ENCODE data around the gene FFAR3. TPM values are rescaled to one million over a fixed set of nuclear protein-coding genes. Genes with fewer than 3 reads are reported as not detected.
A peak's percentile ranks its signal among the peaks of the same experiment; 100 is the strongest.

Gene FFAR3
- total and polyA plus RNA-seq, 9 of the 15 experiments (the other 6 are each of a cell fraction or from before 2014, with no cell fraction given): not detected

GRCh38 chr19:35389192-35389861 is 31.1 kb downstream of the FFAR3 start (continued):
- TF ChIP-seq, protein P1, sequence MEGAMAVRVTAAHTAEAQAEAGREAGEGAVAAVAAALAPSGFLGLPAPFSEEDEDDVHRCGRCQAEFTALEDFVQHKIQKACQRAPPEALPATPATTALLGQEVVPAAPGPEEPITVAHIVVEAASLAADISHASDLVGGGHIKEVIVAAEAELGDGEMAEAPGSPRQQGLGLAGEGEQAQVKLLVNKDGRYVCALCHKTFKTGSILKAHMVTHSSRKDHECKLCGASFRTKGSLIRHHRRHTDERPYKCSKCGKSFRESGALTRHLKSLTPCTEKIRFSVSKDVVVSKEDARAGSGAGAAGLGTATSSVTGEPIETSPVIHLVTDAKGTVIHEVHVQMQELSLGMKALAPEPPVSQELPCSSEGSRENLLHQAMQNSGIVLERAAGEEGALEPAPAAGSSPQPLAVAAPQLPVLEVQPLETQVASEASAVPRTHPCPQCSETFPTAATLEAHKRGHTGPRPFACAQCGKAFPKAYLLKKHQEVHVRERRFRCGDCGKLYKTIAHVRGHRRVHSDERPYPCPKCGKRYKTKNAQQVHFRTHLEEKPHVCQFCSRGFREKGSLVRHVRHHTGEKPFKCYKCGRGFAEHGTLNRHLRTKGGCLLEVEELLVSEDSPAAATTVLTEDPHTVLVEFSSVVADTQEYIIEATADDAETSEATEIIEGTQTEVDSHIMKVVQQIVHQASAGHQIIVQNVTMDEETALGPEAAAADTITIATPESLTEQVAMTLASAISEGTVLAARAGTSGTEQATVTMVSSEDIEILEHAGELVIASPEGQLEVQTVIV (CRISPR knock-in tag; IDR thresholded peaks at IDR 0.05; ENCODE audit: borderline replicate concordance): no peak
- TF ChIP-seq MAX (CRISPR knock-in tag; IDR thresholded peaks at IDR 0.05) (0 out of 2 replicates have a peak, but pooled peaks have one; percentile 13), DIDO1 (tag; IDR thresholded peaks at IDR 0.05; ENCODE audit: low read depth) (no peak), ZSCAN29 (IDR thresholded peaks at IDR 0.05) (no peak), MYC (IDR thresholded peaks at IDR 0.05; ENCODE audit: low read depth, low read length) (no peak), MYC (CRISPR knock-in tag; IDR thresholded peaks at IDR 0.05; ENCODE audit: borderline replicate concordance, low read depth) (no peak), ZNF280B (CRISPR knock-in tag; IDR thresholded peaks at IDR 0.05) (no peak), ZNF395 (CRISPR knock-in tag; IDR thresholded peaks at IDR 0.05) (peak; percentile 33; the same call in 1 of the 2 replicates), BRCA1 (IDR thresholded peaks at IDR 0.05) (no peak), BRCA1 (CRISPR knock-in tag; IDR thresholded peaks at IDR 0.05) (no peak), TFAM (CRISPR knock-in tag; conservative IDR thresholded peaks at IDR 0.05) (no peak), TAL1 (IDR thresholded peaks at IDR 0.05) (peak; percentile 54; the same call in 1 of the 2 replicates), ARID3B (CRISPR knock-in tag; IDR thresholded peaks at IDR 0.05; ENCODE audit: borderline replicate concordance) (no peak), NFATC3 (IDR thresholded peaks at IDR 0.05) (no peak), ZNF3 (CRISPR knock-in tag; IDR thresholded peaks at IDR 0.05) (no peak), ZNF282 (CRISPR knock-in tag; IDR thresholded peaks at IDR 0.05) (no peak)
- TF ChIP-seq, protein P2, sequence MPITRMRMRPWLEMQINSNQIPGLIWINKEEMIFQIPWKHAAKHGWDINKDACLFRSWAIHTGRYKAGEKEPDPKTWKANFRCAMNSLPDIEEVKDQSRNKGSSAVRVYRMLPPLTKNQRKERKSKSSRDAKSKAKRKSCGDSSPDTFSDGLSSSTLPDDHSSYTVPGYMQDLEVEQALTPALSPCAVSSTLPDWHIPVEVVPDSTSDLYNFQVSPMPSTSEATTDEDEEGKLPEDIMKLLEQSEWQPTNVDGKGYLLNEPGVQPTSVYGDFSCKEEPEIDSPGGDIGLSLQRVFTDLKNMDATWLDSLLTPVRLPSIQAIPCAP (CRISPR knock-in tag; IDR thresholded peaks at IDR 0.05; ENCODE audit: borderline replicate concordance): no peak
